ENCODE data around the gene PDE9A.

Gene PDE9A

GRCh38 chr21:42721341-42721824 is 68.0 kb downstream of the PDE9A start:
- DNase-seq = no peak

- no peak for DNase-seq
Observed at GRCh38 chr21:42722153-42722552, 68.7 kb downstream of the PDE9A start.

GRCh38 chr21:42722808-42723473 is 69.5 kb downstream of the PDE9A start:
- DNase-seq = no peak

GRCh38 chr21:42724226-42724920 is 71.0 kb downstream of the PDE9A start:
- DNase-seq = no peak

GRCh38 chr21:42725416-42725930 is 72.1 kb downstream of the PDE9A start:
- DNase-seq = no peak

- no peak for DNase-seq
Observed at GRCh38 chr21:42731264-42732032, 78.0 kb downstream of the PDE9A start.

GRCh38 chr21:42732033-42732410 is 78.6 kb downstream of the PDE9A start:
- no peak for DNase-seq

GRCh38 chr21:42733037-42733627 is 79.7 kb downstream of the PDE9A start:
- no peak for DNase-seq

GRCh38 chr21:42733874-42734273 is 80.5 kb downstream of the PDE9A start:
- no peak for DNase-seq

- DNase-seq = no peak
Observed at GRCh38 chr21:42734323-42734971, 81.0 kb downstream of the PDE9A start.

- DNase-seq = no peak
Observed at GRCh38 chr21:42735061-42735460, 81.6 kb downstream of the PDE9A start.

- no peak for DNase-seq
Observed at GRCh38 chr21:42735944-42736343, 82.5 kb downstream of the PDE9A start.

GRCh38 chr21:42736646-42737350 is 83.4 kb downstream of the PDE9A start:
- DNase-seq = no peak

GRCh38 chr21:42737951-42738590 is 84.7 kb downstream of the PDE9A start:
- DNase-seq = peak; percentile 46

- no peak for DNase-seq
Observed at GRCh38 chr21:42739061-42739931, 85.9 kb downstream of the PDE9A start.

GRCh38 chr21:42740405-42740909 is 87.0 kb downstream of the PDE9A start:
- DNase-seq = no peak

GRCh38 chr21:42741066-42741465 is 87.6 kb downstream of the PDE9A start:
- no peak for DNase-seq

GRCh38 chr21:42744520-42745445 is 91.4 kb downstream of the PDE9A start:
- DNase-seq = no peak
